Measurements from ENCODE around the gene AMN1.

AMN1 gene

GRCh38 chr12:31629756-31630732 lies 98.8 kb downstream of the AMN1 start:
- DNase-seq (ENCODE audit: low spot score), result no peak

- DNase-seq (ENCODE audit: low spot score), result no peak
These were observed 101.3 kb downstream of the AMN1 start for GRCh38 chr12:31627456-31628054.

- DNase-seq (ENCODE audit: low spot score), result no peak
These were observed 102.4 kb downstream of the AMN1 start for GRCh38 chr12:31626270-31626995.

- no peak for DNase-seq (ENCODE audit: low spot score)
These were observed 106.8 kb downstream of the AMN1 start for GRCh38 chr12:31622038-31622437.

Data from RKO (cell line).